ENCODE results near the gene ARHGDIG.

ARHGDIG gene

GRCh38 chr16:297832-298231, 17.4 kb downstream of the ARHGDIG start:
- no peak for DNase-seq (ENCODE audit: low spot score)

DNA sequence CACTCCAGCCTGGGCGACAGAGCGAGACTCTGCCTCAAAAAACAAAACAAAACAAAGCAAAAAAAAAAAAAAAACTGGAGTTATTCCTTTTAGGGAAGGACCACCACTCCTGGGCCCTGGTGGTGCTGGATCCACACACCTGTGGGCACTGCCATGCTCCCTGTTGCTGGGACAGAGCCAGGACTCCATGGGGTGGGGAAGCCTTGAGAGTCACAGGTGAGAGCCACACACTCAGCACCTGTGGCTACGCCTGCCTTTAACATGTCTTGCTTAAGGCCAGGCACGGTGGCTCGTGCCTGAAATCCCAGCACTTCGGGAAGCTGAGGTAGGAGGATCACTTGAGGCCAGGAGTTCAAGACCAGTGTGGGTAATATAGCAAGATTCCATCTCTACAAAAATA, 20.8 kb downstream of the ARHGDIG start:
- no peak for DNase-seq (ENCODE audit: low spot score)

DNA sequence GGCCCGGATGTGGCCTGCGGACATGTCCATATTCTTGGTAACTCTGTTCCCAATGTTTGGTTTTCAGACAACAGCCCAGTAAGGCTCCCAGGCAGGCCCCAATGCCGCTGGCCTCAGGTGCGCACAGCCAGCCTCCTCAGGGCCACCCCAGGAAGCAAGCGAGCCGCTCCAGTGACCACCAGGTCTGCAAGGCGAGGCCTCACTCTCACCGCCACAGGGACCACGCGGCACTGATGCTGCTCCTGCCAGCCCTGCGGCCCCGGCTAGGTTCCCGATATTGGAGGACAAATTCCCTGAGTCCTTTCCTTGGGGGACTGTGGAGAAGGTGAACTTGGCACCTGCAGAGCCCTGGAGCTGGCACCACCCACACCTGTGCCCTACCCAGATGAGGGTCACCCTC, 21.6 kb downstream of the ARHGDIG start:
- DNase-seq (ENCODE audit: low spot score) = no peak

DNA sequence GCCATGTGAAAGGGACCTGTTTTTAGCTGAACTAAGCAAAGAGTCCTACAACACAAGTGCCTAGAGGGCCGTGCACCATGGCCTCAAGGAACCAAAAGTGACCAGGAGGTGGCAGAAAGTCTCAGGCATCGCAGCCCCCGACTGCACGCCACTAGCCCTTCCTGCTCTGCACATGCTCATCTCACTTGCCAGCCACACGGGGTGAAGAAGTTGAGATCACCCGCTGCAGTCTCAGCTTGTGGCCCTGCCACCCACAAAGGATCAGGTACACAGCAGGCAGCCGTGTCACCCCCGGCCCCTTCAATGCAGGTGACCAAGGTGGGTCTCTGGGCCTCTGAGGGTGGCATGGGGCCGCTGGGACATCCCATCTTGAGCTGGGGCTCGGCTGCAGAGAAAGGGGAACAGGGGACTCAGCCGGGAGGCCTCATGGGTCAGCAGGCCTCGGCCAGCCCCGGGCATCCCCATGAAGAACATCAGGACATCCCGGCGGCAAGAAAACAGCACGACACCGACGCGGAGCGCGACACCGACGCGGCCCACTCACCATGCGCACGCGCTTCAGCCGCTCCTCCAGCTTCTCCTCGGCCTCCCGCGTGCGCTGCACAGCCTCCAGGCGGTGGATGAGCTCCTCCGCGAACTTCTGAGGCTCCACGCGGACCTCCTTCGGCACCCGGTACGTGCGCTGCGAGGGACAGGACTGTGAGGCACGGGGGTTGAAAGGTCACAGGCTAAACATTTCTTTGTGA, 23.5 kb downstream of the ARHGDIG start:
- no peak for DNase-seq (ENCODE audit: low spot score)

DNA sequence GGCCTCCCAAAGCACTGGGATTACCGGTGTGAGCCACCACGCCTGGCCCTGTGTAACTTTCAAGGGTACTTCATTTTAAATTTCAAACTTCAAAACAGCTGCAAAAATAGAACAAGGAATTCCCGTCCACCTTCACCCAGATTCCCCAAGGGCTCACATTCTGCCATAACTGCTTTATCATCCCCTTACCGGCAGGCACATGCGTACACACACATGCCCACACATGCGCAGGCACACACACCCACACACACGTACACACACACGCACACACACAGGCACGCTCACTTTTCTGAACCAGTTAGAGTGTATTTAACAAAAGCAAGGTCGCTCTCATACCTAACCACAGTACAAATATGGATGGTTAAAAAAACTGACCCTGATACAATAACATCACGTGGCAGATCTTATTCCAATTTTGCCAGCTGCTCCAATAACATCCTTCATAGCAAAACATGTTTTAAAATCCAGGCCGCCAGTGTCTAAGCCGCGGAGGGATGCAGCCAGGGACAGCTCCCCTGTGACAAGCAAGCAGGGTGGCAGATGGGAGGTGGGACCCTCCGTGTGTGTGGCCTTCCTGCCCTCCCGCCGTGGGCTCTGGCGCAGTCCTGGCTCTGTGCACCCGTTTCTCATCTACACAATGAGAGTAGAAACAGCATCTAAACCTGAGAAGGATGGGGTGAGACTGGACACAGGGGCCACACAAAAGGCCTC, 25.7 kb downstream of the ARHGDIG start:
- no peak for DNase-seq (ENCODE audit: low spot score)

DNA sequence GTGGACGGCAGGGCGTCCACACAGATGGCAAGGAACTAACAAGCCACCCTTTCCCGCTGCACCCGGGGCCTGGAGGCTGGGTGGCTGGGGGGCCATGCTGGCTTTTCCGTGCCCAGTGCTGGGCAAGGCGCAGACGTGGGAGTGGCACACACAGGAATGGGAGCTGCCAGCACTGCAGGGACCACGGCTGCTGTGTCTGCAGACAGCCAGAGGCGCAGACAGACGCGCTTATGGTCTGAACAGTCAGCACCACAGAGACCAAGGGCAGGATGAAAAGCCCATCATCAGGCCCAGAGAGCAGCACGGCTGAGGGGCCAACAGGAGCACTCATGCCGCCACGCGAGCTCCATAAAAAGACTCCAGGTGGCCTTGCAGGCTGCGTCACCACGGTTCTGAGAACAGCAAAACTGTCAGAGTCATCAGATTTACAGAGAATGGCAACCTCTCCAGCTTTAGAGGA, 26.6 kb downstream of the ARHGDIG start:
- DNase-seq (ENCODE audit: low spot score) = no peak

DNA sequence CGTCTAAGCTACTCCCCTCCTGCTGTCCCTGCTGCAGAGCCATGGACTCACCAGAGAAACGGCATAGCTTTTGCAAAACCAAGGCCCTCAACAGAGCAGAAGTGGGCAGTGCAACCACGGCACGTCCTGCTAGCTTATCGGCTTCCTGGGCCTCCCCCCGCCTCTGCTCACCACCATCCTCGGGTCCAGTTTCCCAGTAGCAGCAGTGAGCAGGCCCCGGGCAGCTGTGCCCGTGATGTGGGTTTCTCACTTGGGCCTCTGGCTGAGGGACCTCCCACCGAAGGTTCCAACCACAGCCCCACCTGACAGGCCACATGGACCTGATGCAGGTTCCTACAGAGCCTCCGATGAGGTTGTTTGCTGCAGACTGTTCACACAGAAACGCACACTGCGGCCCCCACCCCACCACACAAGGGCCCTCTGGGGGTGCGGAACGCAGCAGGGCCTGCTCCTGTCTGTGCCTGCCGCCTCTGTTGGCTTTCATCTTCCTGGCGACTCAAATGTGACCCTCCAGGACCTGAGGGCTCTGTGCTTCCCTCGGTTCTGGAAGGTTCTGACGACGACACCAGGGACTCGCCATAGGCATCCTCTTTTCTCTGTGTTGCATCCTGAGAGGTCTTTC, 27.4 kb downstream of the ARHGDIG start:
- DNase-seq (ENCODE audit: low spot score) = no peak

GRCh38 chr16:309476-309875, 29.1 kb downstream of the ARHGDIG start:
- DNase-seq (ENCODE audit: low spot score) = no peak

DNA sequence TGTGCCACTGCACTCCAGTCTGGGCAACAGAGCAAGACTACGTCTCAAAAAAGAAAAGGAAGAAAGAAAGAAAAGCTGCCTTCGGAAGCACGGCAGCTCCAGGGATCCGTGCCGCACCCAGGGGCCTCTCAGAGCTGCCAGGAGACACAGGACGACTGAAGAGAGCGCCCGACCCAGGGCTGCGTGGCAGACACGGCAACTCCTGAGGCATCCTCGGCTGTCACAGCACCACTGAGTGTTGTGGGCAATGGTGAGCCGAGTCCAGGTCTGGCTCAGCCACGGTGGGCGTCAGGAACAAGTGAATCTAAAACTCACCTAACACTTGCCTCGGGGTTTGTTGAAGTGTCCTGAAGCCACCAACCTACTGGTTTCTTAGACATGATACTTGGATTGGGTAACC, 31.3 kb downstream of the ARHGDIG start:
- no peak for DNase-seq (ENCODE audit: low spot score)

GRCh38 chr16:314351-314750, 34.0 kb downstream of the ARHGDIG start:
- DNase-seq (ENCODE audit: low spot score) = no peak

- no peak for DNase-seq (ENCODE audit: low spot score)
Observed at GRCh38 chr16:314795-315299, 34.5 kb downstream of the ARHGDIG start.

DNA sequence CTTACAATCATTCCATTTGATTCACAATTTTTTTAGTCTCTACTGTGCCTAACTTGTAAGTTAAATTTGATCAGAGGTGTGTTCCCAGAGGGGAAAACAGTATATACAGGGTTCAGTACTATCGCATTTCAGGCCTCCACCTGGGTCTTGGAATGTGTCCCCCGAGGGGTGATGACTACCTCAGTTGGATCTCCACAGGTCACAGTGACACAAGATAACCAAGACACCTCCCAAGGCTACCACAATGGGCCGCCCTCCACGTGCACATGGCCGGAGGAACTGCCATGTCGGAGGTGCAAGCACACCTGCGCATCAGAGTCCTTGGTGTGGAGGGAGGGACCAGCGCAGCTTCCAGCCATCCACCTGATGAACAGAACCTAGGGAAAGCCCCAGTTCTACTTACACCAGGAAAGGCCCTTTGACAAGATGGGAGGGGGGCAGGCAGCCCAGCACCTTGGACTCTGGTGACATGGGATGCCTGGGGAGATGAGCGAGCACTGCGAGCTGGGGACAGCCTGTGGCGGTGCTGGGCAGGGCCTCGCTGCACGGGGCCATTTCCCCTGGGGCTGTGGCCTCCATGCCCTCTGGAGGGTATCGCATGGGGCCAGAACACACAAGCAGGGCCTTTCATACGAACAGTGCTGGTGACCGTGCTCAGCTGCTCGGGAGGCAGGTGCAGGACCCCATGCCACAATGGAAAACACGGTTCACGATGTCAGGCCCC, 36.5 kb downstream of the ARHGDIG start:
- DNase-seq (ENCODE audit: low spot score) = no peak

GRCh38 chr16:317583-317982, 37.2 kb downstream of the ARHGDIG start:
- no peak for DNase-seq (ENCODE audit: low spot score)

GRCh38 chr16:318628-319027, 38.2 kb downstream of the ARHGDIG start:
- DNase-seq (ENCODE audit: low spot score) = peak; percentile 71

GRCh38 chr16:320206-320605, 39.8 kb downstream of the ARHGDIG start:
- DNase-seq (ENCODE audit: low spot score) = no peak

- no peak for DNase-seq (ENCODE audit: low spot score)
Observed at GRCh38 chr16:321532-321931, 41.1 kb downstream of the ARHGDIG start.

GRCh38 chr16:322476-323143, 42.2 kb downstream of the ARHGDIG start:
- no peak for DNase-seq (ENCODE audit: low spot score)

- no peak for DNase-seq (ENCODE audit: low spot score)
Observed at GRCh38 chr16:324201-324450, 43.7 kb downstream of the ARHGDIG start.

DNA sequence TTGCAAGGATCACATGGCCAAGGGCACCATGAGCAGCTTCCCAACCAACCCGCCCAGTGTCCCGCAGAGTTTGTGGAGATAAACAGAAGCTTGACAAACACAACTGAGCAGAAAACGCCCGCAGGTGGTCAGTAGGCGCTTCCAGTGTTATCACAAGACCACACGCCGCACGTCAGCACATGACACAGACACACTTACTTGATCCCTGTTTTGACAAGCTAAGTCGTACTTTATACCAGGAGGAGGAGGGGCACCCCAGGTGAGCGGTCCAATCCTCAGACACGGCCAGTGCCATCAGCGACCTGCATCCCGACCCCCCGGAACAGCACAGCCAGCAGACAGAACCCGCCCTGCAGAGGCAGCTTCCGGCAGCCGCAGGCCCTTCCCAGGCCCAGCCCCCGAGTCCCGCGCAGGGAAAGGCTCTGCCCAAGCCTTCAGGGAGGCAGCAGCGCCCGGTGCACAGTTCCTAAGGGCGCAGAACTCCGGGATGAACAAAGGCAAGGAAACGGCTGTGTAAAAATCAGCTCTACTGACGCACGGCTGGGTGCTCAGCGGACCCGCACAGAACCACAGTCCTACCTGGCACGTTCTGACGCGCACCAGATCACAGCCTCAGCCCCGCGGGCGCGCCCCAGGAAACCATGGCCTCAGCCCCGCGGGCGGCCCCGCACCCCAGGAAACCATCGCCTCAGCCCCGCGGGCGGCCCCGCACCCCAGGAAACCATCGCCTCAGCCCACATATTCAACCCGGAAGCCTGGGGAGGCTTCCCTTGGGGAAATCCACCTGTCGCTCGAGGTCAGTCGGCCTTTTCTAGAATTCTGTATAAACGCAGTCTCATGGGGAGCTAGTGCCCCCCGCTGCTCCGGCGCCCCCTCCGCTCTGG, 44.3 kb downstream of the ARHGDIG start:
- no peak for DNase-seq (ENCODE audit: low spot score)

DNA sequence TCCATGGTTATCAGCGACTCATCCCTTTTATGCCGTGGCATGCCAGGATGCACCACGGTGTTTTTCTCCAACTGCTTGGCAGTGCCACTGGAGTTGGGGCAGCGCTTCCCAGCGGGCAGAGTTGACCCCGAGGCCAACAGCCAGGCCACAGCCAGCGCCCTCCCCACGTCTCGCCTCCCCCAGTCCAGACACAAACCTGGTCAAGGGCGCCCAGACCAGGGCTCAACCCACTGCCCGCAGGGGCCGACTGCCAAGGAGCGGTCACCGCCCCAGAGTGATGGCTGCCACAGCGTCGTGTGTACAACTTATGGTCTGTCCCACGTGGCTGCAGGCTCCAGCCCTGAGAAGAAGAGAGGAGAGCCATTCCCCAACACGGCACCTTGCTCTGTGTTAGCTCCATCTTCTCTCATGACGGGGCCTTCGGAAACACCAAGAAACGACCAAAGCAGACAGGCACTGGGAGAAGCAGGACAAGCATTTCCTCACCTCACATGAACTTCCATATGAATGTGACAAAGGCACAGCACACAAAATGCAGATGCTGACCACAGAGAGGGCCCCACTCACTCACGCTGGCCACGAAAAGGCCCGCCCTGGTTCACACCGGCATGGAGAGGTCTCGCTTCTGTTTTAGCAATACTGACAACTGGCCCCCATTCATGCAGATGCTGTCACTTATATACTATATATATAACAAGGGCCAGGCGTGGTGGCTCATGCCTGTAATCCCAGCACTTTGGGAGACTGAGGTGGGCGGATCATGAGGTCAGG, 45.2 kb downstream of the ARHGDIG start:
- DNase-seq (ENCODE audit: low spot score) = no peak

Measured in ecto neural progenitor cell (in vitro differentiated cells).